DMS53 (cell line): Measurements from ENCODE around the gene JARID2.

Source experiments
- DNase-seq: peaks from one replicate; lab custom pipeline; 2025; lab: John Stamatoyannopoulos, UW

The JARID2 gene

DNA sequence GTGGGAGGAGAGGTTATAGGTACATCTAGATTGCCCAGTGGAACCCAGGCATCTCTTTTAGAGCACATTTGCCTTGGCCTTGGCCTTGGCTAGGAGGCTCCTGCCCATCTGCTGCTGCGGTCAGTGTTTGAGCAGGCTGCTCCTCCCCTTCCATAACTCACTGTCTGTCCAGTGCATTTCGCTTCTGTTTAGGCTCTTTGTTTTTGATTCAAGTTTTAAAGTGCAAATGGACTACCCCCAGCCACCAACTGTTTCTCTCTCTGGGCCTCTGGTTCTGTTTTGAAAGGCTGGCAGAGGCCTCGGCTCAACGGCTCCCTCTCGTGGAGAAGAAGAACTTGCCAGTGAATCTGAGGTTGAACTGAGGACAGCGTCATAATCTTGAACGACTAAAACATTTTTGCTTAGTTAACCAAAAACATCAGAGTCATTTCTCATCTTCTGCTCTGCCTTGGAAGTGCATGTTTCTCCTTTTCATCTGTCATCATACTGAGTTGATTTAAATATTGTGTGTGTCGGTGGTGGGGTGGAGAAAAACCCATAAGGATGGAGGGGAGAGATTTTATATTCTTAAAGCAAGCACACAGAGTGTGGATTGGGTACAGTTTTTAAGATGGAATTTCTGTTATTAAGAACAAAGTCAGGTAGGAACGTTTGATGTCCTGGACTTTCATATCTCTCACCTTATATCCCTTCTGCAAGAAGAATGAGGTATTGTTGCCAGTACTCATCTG is 245.6 kb downstream of the JARID2 start:
- peak; percentile 69 for DNase-seq

DNA sequence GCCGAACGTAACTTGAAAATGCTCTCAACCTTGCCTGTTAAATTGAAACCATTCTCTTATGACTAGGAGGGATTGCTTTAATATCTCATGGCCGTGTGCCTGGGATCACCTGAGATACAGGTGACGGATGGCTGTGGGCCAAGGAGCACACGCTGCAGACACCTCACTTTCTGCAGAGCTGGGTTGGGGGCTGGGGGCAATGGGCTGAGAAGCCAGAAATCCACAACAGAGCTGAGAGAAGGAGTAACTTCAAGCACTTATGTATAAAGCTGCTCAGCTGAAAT is 246.1 kb downstream of the JARID2 start:
- no peak for DNase-seq

DNA sequence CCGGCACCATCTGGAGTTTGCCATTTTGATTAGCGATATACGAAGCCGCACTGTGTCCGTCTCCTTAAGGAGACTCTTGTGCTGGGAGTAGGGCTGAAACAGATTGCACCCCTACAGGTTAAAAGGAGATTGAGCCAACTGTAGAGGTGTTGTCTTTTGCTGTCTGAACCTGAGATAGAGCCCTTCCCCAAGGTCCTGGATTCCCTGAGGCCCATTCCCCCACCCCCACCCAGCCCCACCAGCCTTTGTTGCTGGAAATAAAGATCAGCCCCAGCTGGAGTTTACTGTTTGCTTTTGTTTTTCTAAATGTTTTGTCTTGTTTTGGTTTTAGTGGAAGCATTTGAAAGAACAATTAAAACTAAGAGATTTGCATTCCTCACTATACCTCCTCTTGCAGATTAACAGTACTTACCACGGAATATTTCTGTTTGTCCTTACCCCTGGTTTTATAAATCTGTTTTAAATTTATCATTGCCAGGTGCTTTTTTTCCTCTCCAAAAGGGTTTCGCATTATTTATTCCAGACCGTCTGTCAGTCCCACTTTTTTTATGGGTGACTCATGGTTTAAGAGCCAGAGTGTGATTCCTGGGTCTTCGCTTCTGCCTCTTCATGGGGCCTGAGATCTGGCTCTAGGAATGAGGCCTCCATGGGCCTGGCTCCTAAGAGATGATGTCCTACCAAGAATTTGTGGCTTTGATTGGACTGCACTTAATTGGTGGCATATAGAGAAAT is 247.7 kb downstream of the JARID2 start:
- DNase-seq: no peak

GRCh38 chr6:15495375-15495901 is 249.6 kb downstream of the JARID2 start:
- no peak for DNase-seq

DNA sequence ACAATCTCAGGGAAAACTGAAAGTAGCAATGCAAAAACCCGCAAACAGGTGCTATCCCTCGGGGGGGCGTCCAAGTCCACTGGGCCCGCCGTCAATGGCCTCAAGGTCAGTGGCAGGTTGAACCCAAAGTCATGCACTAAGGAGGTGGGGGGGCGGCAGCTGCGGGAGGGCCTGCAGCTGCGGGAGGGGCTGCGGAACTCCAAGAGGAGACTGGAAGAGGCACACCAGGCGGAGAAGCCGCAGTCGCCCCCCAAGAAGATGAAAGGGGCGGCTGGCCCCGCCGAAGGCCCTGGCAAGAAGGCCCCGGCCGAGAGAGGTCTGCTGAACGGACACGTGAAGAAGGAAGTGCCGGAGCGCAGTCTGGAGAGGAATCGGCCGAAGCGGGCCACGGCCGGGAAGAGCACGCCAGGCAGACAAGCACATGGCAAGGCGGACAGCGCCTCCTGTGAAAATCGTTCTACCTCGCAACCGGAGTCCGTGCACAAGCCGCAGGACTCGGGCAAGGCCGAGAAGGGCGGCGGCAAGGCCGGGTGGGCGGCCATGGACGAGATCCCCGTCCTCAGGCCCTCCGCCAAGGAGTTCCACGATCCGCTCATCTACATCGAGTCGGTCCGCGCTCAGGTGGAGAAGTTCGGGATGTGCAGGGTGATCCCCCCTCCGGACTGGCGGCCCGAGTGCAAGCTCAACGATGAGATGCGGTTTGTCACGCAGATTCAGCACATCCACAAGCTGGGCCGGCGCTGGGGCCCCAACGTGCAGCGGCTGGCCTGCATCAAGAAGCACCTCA is 250.7 kb downstream of the JARID2 start:
- DNase-seq: no peak

- no peak for DNase-seq
Measured at GRCh38 chr6:15498640-15499039, 252.8 kb downstream of the JARID2 start.

DNA sequence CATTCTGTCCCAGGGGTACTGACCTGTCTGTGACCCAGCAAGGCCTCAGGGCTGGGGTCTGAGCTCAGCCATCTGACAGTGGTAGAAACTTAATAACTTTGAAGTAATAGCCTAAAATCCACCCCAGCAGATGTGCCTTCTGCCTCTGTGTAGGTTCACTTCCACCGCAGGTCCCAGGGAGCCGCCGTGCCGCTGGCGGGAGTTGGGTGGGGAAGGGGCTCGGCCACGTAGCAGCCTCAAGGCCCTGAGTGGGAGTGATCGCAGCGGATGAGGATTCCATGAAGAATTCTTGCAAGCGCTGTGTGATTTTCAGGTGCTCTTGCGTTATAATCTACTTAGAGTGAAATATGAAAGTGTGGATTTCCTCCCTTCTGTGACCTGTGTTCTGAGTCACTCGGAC is 253.3 kb downstream of the JARID2 start:
- no peak for DNase-seq

- DNase-seq: no peak
Measured at GRCh38 chr6:15499591-15499990, 253.7 kb downstream of the JARID2 start.

GRCh38 chr6:15500078-15500740 is 254.3 kb downstream of the JARID2 start:
- DNase-seq: no peak

DNA sequence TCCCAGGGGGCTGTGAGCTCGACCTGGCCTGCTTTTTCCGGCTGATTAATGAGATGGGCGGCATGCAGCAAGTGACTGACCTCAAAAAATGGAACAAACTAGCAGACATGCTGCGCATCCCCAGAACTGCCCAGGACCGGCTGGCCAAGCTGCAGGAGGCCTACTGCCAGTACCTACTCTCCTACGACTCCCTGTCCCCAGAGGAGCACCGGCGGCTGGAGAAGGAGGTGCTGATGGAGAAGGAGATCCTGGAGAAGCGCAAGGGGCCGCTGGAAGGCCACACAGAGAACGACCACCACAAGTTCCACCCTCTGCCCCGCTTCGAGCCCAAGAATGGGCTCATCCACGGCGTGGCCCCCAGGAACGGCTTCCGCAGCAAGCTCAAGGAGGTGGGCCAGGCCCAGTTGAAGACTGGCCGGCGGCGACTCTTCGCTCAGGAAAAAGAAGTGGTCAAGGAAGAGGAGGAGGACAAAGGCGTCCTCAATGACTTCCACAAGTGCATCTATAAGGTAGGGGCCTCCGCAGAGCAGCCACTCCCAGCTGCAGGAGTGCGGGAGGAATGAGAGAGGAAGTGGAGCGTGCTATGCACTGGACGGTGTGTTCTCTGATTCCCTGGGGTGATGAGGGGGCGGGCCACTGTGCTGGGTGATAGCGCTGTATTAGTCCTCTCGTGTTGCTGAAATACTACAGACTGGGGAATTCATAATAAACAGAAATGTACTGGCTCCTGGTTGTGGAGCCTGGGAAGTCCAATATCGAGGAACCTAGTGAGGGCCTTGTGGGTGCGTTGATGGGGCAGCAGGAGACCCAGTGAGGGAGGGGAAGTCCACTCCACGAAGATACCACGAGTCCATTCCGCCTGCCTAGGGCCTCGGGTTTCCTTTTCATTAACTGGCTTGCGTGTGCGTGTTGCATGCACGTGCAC is 255.3 kb downstream of the JARID2 start:
- DNase-seq: no peak

DNA sequence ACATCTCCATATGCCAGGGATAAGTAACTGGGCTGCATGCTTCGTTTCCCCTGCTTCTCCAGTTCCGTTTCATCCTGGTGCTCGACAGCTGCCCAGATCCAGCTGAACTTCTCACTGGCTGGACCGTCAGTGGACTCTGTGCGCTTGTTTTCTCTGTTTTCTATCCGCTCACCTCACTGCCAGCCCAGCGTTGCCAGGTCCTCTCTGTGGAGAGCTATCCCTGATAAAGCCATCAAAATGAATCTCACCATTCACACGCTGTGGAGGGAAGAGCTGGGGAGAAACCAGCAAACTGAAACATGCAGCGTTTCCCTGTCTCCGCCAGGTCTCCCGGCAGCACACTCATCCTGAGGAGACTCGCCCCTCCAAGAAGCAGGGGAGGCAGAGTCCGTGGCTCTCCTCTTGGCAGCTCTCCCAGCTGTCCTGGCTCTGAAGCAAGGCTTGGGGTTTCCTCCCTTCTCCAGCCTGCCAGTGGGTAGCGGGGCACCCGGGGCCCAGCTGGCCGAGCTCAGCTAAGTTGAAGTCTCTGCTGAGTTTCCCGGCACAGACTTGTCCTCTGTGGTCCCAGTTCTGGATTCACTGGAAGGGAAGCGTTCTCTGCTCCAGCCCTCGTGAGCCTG is 256.1 kb downstream of the JARID2 start:
- DNase-seq: no peak

DNA sequence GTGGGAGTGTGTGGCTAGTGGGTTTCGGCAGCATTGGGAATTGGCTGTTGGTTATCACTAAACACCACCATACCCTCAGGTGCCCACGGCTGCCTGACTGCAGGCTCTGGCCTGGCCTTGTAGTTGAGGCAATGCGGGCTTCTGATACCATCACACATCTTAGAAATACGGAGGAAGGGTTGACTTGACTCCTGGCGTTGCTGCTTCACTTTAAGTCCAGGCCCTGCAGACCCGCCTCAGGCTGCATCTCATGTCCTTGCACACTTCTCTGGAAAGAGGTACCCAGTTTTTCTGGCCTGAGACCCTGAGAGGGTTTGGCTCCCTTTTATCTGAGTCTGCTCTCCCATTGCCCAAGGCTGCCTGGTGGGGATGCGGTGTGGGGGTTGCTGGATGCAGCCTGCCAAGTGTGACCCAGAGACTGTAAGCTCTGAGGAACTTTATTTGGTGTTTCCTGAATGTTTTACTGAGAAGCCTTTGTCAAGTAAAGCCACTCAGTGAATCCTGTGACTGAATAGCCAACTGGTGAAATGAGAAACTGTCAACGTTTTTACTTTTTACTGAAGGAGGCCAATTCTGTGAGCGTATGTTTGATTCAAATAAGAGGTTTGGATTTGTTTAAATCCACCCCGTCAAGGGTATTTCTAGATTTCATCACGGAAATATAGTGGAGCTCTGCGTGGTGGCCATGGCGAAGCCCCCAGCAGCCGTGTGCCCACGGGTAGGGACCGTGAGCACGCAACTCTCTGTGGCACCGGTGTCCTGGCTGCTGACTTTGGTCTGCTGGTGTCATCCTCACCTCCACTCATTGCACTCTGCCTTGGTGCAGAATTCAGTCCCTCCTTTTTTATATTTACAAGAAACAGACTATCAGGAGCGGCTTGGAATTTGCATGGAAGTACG is 256.8 kb downstream of the JARID2 start:
- DNase-seq: no peak

GRCh38 chr6:15503346-15503680 is 257.4 kb downstream of the JARID2 start:
- no peak for DNase-seq

DNA sequence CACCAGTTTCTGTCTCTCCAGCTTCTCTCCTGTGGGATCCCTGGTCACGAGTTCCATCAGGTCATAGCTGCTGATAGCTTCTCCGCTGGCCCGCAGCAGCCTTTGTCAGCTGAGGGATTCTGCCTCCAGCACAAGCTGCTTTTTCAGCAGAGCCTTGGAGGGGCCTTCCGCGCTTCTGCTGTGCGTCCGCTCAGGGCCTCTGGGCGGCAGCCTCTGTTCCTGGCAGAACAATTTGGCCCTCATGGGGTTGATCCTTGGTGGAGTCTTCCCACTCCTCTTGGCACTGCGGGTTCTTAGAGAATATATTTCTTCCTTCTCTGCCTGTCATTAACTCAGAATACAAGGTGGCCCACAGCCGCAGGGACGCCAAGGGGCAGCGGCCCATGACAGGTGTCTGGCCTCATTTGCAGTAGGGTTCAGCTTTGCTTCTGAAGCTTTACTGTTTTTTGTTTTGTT is 258.2 kb downstream of the JARID2 start:
- no peak for DNase-seq

DNA sequence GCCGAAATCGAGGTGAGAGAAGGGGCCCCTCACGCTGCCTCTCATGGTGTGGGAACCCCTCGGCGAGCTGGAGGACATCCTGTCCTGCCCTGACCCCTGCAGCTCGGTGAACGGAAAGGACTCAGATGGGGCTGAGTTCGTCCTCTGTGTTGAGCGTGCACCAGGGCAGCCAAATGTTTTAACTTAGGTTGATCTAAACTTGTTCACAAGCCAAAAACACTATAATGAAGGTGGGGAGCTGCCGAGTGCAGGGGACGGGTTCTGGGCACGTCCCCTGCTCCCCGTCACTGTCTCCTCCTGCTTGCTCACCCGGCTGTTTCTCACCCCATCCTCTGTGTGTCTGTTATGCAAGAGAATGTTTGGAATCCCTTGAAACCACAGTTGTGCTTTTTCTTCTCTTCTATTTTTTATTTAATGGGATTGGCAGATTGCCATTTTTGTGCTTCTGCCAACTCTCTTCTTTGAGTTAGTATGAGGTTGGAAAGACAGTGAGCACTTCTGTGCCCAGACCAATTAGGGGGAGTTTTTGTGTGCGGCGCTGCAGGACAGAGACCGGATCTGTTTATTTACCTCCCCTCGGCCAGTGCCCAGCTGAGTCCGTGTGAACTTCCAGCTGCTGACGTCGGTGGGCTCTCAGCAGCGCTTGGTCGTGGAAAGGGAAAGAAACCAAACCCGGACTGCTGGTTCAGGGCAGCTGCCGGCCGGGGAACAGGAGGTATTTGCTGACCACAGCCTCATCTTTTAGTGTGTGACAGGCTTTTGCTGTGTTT is 258.9 kb downstream of the JARID2 start:
- peak; percentile 75 for DNase-seq

GRCh38 chr6:15505463-15505918 is 259.6 kb downstream of the JARID2 start:
- no peak for DNase-seq

- no peak for DNase-seq
Measured at GRCh38 chr6:15506066-15506465, 260.2 kb downstream of the JARID2 start.

GRCh38 chr6:15507221-15507620 is 261.4 kb downstream of the JARID2 start:
- DNase-seq: no peak

GRCh38 chr6:15507746-15508145 is 261.9 kb downstream of the JARID2 start:
- DNase-seq: no peak
